Transverse colon (tissue), 4 donors: ENCODE data around the gene CACNB2.

Experiments used
- EP300 ChIP-seq: sonication (generic); formaldehyde crosslinking; IDR thresholded peaks from one replicate; pipeline ENCODE4 v1.6.1; 2017; ENCODE audit warnings: antibody characterized with exemption, low read depth
- POLR2A ChIP-seq: fragments of 450-650 bp; IDR thresholded peaks from one replicate; pipeline ENCODE4 v1.6.1; 2016; ENCODE audit warnings: antibody characterized with exemption, mild to moderate bottlenecking, moderate library complexity
- POLR2AphosphoS5 ChIP-seq, 3 donors: sonication (generic); formaldehyde crosslinking; IDR thresholded peaks; one replicate each; pipeline ENCODE4 v1.6.1; 2016; ENCODE audit warnings: antibody characterized with exemption in 3 of 3
- TF ChIP-seq, protein P1 (sequence below), 5 experiments: fragments of 200-600 bp in 3 of 5; fragments of 450-650 bp in 2 of 5; sonication (generic) in 3 of 5; IDR thresholded peaks; 1 replicate in 2 of 5; 2 replicates in 3 of 5; pipeline ENCODE4 v1.5.1; 2016 to 2017; ENCODE audit warnings: antibody characterized with exemption in 5 of 5, inconsistent platforms in 3 of 5, mild to moderate bottlenecking in 2 of 5, moderate library complexity in 1 of 5

DNA sequence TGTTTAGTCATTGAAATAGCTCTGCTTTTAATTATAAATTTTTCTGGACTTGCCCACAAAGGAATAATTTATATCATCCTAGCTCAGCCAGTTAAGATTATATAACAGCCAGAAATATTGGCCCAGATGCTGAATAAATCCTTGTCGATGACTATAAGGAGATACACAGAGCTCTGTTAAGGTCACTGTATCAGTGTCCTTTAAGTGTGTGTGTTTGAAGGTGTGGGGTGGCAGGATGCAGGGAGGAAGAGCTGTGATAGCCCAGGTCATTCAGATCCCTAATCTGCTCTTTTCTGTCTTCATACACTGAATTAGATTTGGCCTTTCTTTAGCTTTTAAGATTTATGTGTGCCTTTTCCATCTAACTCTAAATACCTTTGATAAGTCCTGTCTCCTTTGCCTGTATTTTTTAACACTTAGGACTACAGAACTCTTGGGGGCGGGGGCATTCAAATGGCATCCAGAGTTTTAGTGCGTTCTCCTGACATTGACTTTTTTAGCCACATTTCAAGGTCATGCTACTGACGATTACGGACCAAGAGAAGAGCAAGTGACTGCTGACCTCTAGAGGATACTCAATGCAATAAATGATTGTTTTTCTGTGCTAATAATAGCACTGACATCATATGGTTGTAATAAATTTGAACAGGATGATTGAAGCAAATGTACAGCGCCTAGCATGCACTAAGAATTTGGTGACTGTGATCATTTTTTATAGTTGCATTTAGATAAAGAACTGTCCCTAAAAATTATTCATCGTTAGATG is 172.3 kb downstream of the CACNB2 start:
- TF ChIP-seq POLR2A = no peak
- no peak for TF ChIP-seq POLR2AphosphoS5 (IDR thresholded peaks at IDR 0.05)
- TF ChIP-seq, protein P1, sequence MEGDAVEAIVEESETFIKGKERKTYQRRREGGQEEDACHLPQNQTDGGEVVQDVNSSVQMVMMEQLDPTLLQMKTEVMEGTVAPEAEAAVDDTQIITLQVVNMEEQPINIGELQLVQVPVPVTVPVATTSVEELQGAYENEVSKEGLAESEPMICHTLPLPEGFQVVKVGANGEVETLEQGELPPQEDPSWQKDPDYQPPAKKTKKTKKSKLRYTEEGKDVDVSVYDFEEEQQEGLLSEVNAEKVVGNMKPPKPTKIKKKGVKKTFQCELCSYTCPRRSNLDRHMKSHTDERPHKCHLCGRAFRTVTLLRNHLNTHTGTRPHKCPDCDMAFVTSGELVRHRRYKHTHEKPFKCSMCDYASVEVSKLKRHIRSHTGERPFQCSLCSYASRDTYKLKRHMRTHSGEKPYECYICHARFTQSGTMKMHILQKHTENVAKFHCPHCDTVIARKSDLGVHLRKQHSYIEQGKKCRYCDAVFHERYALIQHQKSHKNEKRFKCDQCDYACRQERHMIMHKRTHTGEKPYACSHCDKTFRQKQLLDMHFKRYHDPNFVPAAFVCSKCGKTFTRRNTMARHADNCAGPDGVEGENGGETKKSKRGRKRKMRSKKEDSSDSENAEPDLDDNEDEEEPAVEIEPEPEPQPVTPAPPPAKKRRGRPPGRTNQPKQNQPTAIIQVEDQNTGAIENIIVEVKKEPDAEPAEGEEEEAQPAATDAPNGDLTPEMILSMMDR (IDR thresholded peaks at IDR 0.05) = peak in 2 of 5 experiments; percentile 8 to 9
- TF ChIP-seq EP300 = no peak
